ENCODE measurements around the gene RCOR1.

Gene RCOR1

GRCh38 chr14:102729268-102729667, 136.8 kb downstream of the RCOR1 start:
- no peak overlapping the region for H3K27ac Mint-ChIP-seq
- H3K4me3 Mint-ChIP-seq: no peak overlapping the region
- H3K36me3 Mint-ChIP-seq: peaks cover 7% of the 10 kb centered on the region
- no peaks in the 10 kb centered on the region for H3K4me1 Mint-ChIP-seq
- no peaks in the 10 kb centered on the region for H3K27me3 Mint-ChIP-seq
- H3K9me3 Mint-ChIP-seq: no peaks in the 10 kb centered on the region

- Mint-ChIP-seq H3K4me1 (no peaks in the 10 kb centered on the region), H3K27ac (no peak overlapping the region), H3K4me3 (no peak overlapping the region), H3K9me3 (no peaks in the 10 kb centered on the region), H3K36me3 (peaks cover 7% of the 10 kb centered on the region), H3K27me3 (no peaks in the 10 kb centered on the region)
Observed at GRCh38 chr14:102729825-102730224, 137.4 kb downstream of the RCOR1 start.

DNA sequence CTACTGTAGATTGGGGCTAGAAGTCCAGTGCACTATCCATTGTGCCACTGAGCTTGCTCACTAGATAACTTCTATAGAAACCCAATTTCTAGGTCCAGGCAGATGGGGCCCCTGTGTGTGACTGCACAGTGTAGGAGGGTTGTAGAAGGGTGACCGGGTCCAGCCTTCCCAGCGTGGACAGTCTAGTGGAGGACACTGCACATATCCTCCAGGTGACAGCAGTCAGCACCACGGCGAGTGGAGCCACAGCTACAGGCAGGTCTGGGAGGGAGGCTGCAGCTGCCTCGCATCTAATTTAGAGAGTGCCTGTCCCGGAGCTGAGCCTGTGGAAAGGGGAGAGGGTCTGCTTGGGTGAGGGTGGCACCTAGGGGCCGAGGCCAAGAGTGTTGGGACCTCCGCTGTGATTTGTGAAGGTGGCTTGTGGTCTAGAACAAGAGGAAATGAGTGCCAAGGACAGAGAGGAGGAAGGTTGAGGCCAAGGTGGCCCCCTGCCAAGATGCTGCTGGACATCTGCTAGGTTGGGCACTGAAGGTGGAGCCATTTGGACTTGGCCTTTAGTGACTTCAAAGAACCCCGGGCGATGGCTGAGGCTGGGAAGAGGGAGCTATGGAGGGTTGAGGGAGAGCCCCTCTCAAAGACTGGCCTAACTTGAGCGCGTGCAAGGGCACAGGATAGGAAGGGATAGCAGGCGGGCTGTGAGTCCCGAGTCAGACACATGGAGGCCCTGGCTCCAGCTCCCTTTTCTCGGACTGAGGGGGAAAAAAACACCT, 138.8 kb downstream of the RCOR1 start:
- H3K27ac Mint-ChIP-seq: no peak overlapping the region
- H3K4me1 Mint-ChIP-seq: no peaks in the 10 kb centered on the region
- no peaks in the 10 kb centered on the region for H3K9me3 Mint-ChIP-seq
- no peaks in the 10 kb centered on the region for H3K27me3 Mint-ChIP-seq
- H3K36me3 Mint-ChIP-seq: peaks cover 7% of the 10 kb centered on the region
- H3K4me3 Mint-ChIP-seq: no peak overlapping the region

DNA sequence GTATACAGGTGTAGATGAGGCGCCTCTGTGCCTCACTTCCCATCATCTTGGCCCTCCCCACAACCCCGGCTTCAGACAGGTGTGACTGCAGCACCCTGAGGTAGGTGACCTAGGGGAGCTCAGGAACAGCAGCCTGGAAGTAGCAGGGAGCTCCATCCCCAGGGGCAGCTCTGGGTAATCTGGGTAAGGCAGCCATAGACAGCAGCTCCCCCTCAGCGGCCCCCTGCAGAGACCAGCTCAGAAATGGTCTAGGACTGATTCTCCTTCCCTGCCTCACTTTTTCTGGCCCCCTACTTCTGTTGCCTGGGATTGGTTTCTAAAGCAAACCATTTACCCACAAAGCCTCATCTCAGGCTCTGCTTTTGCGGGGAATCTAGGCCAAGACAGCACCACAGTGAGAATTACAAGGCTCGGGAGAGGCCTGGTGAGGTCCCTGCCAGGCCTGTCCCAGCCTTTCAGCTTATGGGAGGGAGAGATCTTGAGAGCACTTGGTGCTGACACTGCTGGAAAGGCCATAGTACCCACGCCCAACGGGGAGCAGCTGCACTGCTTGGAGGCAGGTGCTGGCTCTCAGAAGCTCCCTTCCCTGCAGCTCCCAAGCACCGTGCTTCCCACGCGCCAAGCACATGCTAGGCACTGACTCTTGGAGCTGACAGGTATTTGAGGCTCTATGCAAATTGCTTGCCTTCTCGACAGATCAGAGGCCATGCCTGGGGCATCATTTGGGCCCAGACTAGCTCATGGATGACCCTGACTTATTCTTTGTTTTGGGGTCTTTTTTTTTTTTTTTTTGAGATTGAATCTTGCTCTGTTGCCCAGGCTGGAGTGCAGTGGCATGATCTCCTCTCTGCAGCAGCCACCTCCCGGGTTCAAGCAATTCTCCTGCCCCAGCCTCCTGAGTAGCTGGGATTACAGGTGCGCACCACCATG, 139.7 kb downstream of the RCOR1 start:
- Mint-ChIP-seq H3K27ac (no peak overlapping the region), H3K36me3 (peaks cover 3% of the 10 kb centered on the region), H3K4me1 (no peaks in the 10 kb centered on the region), H3K27me3 (no peaks in the 10 kb centered on the region), H3K9me3 (no peaks in the 10 kb centered on the region), H3K4me3 (no peak overlapping the region)

DNA sequence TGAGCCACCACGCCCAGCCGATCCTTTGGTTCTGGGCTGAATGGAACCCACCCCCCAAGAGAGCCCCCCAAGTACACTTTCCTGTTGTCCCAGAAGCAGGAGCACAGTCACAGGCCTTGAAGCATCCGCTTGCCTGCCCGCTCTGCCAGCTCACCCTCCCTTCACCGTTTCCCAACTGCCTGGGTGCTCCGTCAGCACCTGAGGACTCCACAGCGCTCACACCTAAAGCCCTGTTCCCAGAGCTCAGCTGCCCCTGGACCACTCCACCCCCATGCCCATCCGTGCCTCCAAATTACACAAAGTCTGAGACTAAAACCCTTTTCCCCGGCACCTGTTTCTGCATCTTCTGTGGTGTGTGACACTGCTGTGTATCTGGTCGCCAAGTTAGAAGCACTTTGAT, 140.5 kb downstream of the RCOR1 start:
- Mint-ChIP-seq H3K27me3 (no peaks in the 10 kb centered on the region), H3K4me3 (no peak overlapping the region), H3K4me1 (no peaks in the 10 kb centered on the region), H3K9me3 (no peaks in the 10 kb centered on the region), H3K36me3 (peaks cover 2% of the 10 kb centered on the region), H3K27ac (peak overlapping the region; percentile 30)

GRCh38 chr14:102733326-102733725, 140.9 kb downstream of the RCOR1 start:
- Mint-ChIP-seq H3K27ac (peak overlapping the region; percentile 30), H3K27me3 (no peaks in the 10 kb centered on the region), H3K9me3 (no peaks in the 10 kb centered on the region), H3K4me1 (no peaks in the 10 kb centered on the region), H3K4me3 (no peak overlapping the region), H3K36me3 (peaks cover 1% of the 10 kb centered on the region)

DNA sequence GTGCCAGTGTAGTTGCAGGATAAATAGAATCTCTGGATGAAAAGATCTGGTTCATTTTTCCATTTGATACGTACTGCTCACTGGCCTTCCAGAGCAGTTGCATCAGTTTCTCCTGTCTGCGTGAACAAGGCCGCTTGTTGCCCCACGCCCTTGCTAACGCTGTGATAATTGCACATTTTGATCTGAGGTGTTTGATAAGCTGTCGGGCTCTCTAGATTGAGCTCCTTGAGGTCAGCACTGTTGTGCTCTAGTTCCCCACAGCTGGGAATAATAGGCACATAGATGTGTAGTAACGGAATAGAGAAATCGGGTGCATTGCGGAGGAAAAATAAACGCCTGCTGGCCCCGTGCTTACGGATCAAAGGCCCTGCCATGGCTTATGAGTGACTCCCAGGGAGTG, 142.0 kb downstream of the RCOR1 start:
- Mint-ChIP-seq H3K27me3 (no peaks in the 10 kb centered on the region), H3K27ac (no peak overlapping the region), H3K4me3 (no peak overlapping the region), H3K36me3 (peaks cover 1% of the 10 kb centered on the region), H3K4me1 (no peaks in the 10 kb centered on the region), H3K9me3 (no peaks in the 10 kb centered on the region)

- no peaks in the 10 kb centered on the region for H3K9me3 Mint-ChIP-seq
- H3K4me3 Mint-ChIP-seq: no peak overlapping the region
- no peaks in the 10 kb centered on the region for H3K27me3 Mint-ChIP-seq
- no peaks in the 10 kb centered on the region for H3K4me1 Mint-ChIP-seq
- H3K36me3 Mint-ChIP-seq: peaks cover 1% of the 10 kb centered on the region
- H3K27ac Mint-ChIP-seq: no peak overlapping the region
Observed at GRCh38 chr14:102736956-102737355, 144.5 kb downstream of the RCOR1 start.

GRCh38 chr14:102737402-102738372, 145.2 kb downstream of the RCOR1 start:
- Mint-ChIP-seq H3K4me3 (no peak overlapping the region), H3K4me1 (no peaks in the 10 kb centered on the region), H3K27me3 (no peaks in the 10 kb centered on the region), H3K9me3 (no peaks in the 10 kb centered on the region), H3K27ac (peak overlapping the region; percentile 14), H3K36me3 (peaks cover 1% of the 10 kb centered on the region)

GRCh38 chr14:102738373-102739189, 146.1 kb downstream of the RCOR1 start:
- Mint-ChIP-seq H3K27ac (no peak overlapping the region), H3K27me3 (no peaks in the 10 kb centered on the region), H3K4me3 (no peak overlapping the region), H3K36me3 (peaks cover 6% of the 10 kb centered on the region), H3K9me3 (no peaks in the 10 kb centered on the region), H3K4me1 (no peaks in the 10 kb centered on the region)

- H3K36me3 Mint-ChIP-seq: peaks cover 6% of the 10 kb centered on the region
- no peak overlapping the region for H3K27ac Mint-ChIP-seq
- no peak overlapping the region for H3K4me3 Mint-ChIP-seq
- no peaks in the 10 kb centered on the region for H3K4me1 Mint-ChIP-seq
- H3K9me3 Mint-ChIP-seq: no peaks in the 10 kb centered on the region
- H3K27me3 Mint-ChIP-seq: no peaks in the 10 kb centered on the region
Observed at GRCh38 chr14:102739190-102739469, 146.7 kb downstream of the RCOR1 start.

GRCh38 chr14:102746634-102747438, 154.4 kb downstream of the RCOR1 start:
- H3K27ac Mint-ChIP-seq: no peak overlapping the region
- H3K36me3 Mint-ChIP-seq: peaks cover 8% of the 10 kb centered on the region
- H3K4me1 Mint-ChIP-seq: no peaks in the 10 kb centered on the region
- H3K9me3 Mint-ChIP-seq: no peaks in the 10 kb centered on the region
- H3K4me3 Mint-ChIP-seq: no peak overlapping the region
- no peaks in the 10 kb centered on the region for H3K27me3 Mint-ChIP-seq

- no peak overlapping the region for H3K27ac Mint-ChIP-seq
- no peaks in the 10 kb centered on the region for H3K9me3 Mint-ChIP-seq
- H3K27me3 Mint-ChIP-seq: no peaks in the 10 kb centered on the region
Observed at GRCh38 chr14:102748806-102749205, 156.4 kb downstream of the RCOR1 start.

More at GRCh38 chr14:102748806-102749205, 156.4 kb downstream of the RCOR1 start:
- Mint-ChIP-seq H3K4me1 (no peaks in the 10 kb centered on the region), H3K36me3 (peaks cover 2% of the 10 kb centered on the region), H3K4me3 (no peak overlapping the region)
